D341Med (cell line): ENCODE data around the gene NFIA.

Source experiments
- DNase-seq: peaks from one replicate; pipeline ENCODE4 v3.0.0; 2012; ENCODE audit warnings: low spot score

NFIA gene

DNA sequence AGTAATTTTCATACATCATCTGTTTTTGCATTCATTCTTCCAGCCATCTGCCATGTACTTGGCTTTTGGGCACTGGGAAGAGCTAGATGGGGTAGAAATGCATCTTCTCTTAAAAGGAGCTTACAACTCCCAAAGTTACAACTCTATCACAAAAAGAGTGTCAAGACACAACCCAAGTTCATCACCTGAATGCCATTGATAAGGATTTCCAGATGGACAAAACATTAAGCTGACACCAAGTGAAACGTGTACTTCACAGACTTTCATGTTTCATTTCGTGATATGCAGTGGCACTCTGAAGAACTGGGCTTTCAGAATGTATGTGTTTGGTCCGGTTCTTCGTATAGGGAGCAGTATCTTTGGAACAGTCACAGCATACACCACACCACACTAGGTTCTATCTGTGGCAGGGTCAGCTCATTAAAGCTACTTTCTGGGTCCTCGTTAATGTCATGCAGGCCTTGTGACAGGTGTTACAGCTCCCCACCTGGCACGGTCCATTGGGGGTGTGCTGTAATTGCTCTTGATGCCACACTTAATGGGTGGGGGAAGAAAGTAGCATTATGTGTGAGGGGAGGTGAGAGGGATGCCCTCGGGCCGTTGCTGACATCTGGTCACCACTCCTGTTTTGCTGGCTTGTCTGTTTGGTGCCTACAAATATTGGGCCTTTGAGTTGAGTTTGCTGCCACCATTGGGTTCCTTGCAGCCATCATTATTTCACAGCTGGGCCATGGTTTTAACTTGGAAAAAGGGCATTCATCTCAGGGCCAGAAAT lies 164.9 kb downstream of the NFIA start:
- no peak for DNase-seq

GRCh38 chr1:61247881-61248752 lies 165.8 kb downstream of the NFIA start:
- no peak for DNase-seq

GRCh38 chr1:61250933-61251332 lies 168.6 kb downstream of the NFIA start:
- no peak for DNase-seq

DNA sequence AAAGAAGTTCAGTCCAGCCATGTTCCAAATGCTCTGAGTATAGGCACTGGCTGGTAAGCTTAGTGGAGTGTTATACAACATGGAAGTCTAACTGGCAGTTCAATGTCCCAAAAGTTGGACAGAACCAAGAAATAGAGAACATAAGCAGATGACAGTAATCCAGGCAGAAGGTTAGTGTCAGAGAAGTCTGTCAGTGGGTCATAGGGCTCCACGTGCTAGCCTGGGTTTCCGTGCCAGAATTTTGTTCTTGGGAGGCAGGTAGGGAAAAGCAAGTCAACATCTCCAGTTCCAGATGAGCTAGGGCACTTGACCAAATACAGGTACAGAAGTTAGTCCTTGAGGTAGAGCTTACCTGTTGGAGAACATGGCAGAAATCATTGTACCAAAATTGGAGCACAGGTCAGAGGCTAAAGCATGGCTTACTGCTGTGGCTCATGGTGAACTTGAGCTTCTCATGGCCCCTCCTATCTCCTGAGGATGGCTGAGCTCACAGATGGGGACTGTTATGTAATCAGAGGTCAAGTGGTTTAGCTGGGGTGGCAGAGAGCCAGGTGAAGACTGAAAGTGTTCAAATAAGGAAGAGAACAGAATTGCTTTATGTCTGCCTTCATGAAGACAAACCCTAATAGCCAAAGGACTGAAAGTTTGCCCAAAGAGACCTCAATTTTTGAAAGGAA lies 170.8 kb downstream of the NFIA start:
- no peak for DNase-seq

- DNase-seq: no peak
Observed at GRCh38 chr1:61253912-61254633, 171.7 kb downstream of the NFIA start.

DNA sequence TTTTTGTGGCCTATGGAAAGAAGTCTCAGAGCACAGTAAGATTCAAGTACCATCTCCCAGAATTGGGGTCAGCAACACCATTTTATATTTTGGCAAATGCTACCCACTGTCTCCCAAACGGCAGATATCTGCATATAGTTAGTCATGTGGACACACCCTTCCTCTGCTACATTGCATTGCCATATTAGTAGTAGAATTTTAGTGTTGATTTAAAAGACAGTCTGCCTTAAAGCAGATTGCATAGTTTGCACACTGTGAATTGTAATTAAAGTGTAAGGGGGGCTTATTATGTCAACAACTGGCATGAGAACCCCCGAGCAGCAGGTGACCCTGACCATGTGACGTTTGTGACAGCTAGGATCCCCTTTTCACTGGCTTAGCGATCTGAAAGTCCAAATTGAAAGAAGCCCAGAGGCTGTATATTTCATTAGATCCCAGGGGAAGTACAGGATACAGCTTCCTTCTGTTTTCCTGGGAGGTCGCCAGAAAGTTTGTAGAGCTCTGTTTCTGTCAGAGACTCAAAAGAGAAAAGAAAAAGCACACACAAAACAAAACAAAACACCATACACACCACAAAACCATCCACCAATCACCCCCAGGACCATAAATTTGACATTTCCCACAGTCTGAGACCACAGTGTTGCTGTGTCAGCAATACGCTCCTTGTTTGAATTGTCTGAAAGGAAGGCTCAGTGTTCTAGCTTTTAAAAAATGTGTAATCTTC lies 172.4 kb downstream of the NFIA start:
- DNase-seq: peak; percentile 27

DNA sequence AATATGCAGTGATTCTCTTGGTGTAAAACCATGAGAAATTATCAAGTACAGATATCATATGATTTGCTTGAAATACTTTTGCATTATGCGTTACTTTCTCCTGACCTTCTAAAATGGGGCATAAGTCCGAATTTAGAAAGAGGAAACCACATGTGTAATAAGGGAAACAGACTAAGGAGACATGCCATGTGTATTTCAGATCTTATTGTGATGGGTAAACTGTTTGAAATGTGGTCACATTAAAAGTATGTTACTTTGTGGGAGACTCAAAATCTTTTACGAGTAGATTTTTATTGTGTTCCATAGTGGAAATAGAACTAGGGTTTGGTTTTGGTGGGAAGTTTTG lies 173.0 kb downstream of the NFIA start:
- no peak for DNase-seq

GRCh38 chr1:61259379-61260148 lies 177.2 kb downstream of the NFIA start:
- DNase-seq: no peak

DNA sequence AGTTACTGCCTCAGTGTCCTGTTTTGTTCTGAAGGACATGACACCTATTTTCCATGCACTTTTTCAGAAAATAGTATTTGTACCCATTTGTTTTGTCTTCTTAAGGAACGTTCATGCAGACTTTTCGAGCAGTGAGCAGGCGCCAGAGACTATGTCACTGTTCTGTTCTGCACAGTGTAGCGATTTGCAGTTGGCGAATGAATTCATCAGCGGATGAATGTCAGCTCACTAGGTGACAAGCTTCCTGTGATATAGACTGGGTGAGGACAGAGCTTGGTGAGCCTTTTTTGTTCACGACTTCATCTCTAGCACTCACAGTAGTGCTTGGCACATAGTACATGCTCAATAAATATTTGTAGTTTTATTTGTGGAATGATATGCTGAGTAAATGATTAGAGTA lies 177.8 kb downstream of the NFIA start:
- no peak for DNase-seq

DNA sequence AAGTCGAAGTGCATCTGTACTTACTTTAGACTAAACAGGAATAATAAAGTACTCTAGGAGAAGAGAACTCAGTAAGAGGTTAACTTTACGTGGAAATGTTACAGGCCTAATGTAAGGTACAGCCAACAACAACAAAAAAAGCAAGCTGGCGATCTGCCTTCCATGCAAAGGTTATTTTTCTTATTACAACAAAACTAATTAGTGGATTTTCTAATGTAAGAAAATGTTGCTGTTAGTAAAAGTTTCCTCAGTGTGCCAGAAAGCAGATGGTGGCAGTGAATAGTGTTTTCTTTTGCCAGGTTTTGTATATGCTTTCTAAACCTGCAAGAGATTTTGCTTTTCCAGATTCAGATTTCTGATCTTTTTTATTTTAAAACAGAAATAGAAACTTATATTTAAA lies 179.2 kb downstream of the NFIA start:
- no peak for DNase-seq

- no peak for DNase-seq
Observed at GRCh38 chr1:61263905-61264824, 181.8 kb downstream of the NFIA start.

DNA sequence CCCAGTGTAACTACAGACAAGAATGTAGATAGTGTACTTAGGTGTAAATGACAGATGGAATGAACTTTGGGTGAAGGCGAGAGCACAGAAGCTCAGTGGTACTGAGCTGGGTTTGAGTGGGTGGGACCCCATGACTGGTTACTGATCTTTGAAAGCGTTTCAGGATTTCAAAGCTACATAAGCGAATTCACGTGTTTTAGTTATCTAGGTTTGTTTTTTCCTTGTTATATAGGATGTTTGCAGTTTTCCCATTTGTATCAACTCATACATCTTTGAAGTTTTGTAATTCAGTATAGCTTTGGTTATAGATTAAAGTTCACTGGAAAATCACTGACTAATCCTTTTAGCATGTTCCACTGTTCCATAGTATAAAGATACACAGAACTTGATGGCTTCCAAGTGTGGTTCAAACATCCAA lies 182.5 kb downstream of the NFIA start:
- no peak for DNase-seq

DNA sequence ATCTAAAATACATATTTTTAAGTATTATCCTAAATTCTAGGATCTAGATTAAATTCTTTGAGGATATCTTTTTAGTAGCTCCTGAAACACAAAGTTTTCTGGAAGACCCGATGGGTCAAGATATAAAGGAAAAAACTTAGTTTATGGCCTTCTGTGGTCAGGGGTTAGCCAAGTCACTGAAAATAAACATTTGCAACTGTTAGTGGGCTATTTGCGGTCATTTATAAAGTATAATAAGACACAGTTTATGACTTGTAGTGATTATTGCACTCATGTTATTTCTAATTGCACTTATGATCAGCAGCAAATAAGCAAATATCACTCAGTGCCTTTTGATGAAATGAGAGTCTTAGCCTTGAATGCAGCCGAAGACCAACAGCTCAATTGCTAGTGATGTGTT lies 183.3 kb downstream of the NFIA start:
- no peak for DNase-seq

GRCh38 chr1:61266738-61267137 lies 184.4 kb downstream of the NFIA start:
- DNase-seq: no peak

DNA sequence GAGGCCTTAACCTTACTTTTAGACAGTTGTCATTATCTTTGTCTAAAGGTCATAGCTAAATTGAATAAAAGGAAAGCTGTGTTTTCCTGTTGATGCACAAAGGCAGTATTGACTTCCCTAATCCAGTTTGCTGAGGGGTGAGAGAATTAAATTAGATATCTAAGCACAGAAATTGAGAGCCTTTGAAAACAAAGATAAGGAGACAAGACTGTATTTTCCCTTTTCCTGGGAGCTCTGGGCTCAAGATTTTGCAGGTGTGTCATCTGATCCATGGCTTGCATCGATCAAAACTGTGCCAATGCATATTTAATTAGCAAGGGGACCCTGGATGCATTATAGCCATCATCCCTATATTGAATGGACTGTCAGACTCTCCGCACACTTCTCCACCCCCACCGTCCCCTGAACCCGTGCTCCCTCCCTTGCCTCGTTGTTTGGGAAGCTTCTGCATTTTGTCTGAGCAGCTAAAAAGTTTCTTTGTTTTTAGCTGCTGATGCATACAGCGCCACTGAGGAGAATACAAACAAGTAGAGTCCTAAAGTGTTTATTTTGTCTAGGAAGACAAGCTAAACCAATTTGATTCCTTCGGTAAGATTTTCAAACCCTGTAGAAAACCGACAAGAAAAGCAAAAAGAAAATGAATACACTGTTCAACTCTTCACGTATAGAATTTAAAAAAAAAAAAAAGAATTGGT lies 186.3 kb downstream of the NFIA start:
- no peak for DNase-seq

GRCh38 chr1:61269602-61270001 lies 187.2 kb downstream of the NFIA start:
- DNase-seq: no peak

- no peak for DNase-seq
Observed at GRCh38 chr1:61270107-61270506, 187.7 kb downstream of the NFIA start.

GRCh38 chr1:61270761-61271411 lies 188.5 kb downstream of the NFIA start:
- DNase-seq: no peak

DNA sequence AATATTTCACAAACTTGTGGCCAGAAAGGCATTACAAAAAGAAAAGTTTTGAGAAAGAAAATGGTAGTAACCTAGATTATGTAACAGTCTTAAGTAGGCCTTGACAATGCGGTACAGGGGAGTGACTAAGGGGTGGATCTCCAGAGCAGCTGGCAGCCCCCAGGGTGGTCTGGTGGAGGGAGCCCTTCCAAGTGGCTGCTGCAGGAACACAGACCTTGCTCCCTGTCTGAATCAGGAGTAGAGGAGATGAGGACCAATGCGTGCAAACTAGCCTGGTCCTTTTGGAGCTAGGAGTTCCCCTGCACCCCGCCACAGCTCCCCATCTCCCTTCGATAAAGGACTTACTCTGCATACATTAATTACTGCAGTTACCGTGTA lies 189.0 kb downstream of the NFIA start:
- DNase-seq: no peak
